ENCODE results near the gene RRP12. TPM values are rescaled to one million over a fixed set of nuclear protein-coding genes. Genes with fewer than 3 reads are reported as not detected.
A peak's percentile ranks its signal among the peaks of the same experiment; 100 is the strongest.

Gene RRP12
- total and polyA plus RNA-seq, 4 donors, result 12.7 to 44.2 (median 21.8) TPM

DNA sequence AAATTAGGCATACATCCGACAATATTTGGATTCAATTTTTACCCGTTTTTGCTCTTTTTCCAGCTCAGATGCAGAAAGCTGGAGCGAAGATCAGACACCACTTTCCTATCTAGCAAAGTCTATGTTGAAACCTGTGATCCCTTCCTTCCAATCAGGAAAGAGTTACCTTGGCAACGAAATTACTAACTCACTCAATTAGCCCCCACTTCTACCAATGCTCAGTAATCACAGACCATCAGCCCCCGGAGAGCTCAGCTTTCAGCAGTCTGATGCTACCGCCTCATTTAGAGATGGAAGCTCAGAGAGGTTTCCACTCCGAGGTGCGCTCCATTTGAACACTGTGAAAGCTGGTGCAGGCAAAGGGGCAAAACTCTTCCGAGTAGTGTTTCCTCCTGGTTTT lies 75.4 kb downstream of the RRP12 start:
- no peak for ATAC-seq (ENCODE audit: insufficient read depth, low FRiP score)
- no peak for DNase-seq
- no peak overlapping the region for H3K9ac ChIP-seq (ENCODE audit: insufficient read depth in 1 of 2, low read length in 2 of 2)
- H3K27ac ChIP-seq (ENCODE audit: low read depth in 1 of 2, low read length in 1 of 2), result no peak overlapping the region
- TF ChIP-seq, protein P1, sequence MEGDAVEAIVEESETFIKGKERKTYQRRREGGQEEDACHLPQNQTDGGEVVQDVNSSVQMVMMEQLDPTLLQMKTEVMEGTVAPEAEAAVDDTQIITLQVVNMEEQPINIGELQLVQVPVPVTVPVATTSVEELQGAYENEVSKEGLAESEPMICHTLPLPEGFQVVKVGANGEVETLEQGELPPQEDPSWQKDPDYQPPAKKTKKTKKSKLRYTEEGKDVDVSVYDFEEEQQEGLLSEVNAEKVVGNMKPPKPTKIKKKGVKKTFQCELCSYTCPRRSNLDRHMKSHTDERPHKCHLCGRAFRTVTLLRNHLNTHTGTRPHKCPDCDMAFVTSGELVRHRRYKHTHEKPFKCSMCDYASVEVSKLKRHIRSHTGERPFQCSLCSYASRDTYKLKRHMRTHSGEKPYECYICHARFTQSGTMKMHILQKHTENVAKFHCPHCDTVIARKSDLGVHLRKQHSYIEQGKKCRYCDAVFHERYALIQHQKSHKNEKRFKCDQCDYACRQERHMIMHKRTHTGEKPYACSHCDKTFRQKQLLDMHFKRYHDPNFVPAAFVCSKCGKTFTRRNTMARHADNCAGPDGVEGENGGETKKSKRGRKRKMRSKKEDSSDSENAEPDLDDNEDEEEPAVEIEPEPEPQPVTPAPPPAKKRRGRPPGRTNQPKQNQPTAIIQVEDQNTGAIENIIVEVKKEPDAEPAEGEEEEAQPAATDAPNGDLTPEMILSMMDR (IDR thresholded peaks at IDR 0.05; ENCODE audit: control extremely low read depth, extremely low read depth), result no peak
- WGBS, 2 donors, result 89% methylated on average over 9 of the region's 9 CpGs
- H3K4me3 ChIP-seq, result no peak overlapping the region
- peaks cover under 1 to 25% (median 7%) of the 10 kb centered on the region in 5 donors for H3K4me1 ChIP-seq (ENCODE audit: control insufficient read depth in 5 of 5, insufficient read depth in 5 of 5, low read length in 5 of 5)
- H3K27me3 ChIP-seq (ENCODE audit: control insufficient read depth in 3 of 3, insufficient read depth in 3 of 3, low read length in 2 of 3), result peaks cover 0 to 16% (median 4%) of the 10 kb centered on the region in 3 donors
- H3K36me3 ChIP-seq (ENCODE audit: control insufficient read depth in 4 of 4, insufficient read depth in 4 of 4, low read length in 4 of 4), result peaks cover 0 to 7% (median 0%) of the 10 kb centered on the region in 4 donors
- no peaks in the 10 kb centered on the region for H3K9me3 ChIP-seq (ENCODE audit: control insufficient read depth in 4 of 4, insufficient read depth in 3 of 4, low read length in 3 of 4)

DNA sequence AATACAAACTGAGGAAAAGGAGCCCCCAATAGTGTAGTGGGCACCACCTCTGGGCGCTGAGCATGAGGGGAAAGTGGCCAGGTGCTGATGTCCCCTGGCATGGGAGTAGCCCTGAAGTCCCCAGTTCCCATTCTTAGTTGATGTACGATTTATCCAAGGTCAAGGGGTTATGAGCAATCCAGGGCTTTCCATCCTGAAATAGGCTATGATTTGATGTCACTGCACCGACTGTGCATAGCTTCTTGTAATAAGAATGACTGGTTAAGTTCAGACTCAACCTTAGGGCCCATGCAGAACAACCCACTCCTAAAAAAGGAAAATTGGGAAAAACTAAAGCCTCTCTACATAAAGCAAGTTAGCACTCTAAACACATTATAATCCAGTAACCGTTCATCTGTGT lies 77.6 kb downstream of the RRP12 start:
- DNase-seq (no peak), ATAC-seq (ENCODE audit: insufficient read depth, low FRiP score) (no peak)
- TF ChIP-seq, protein P1 (IDR thresholded peaks at IDR 0.05; ENCODE audit: control extremely low read depth, extremely low read depth), result no peak
- Histone ChIP-seq H3K9ac (ENCODE audit: insufficient read depth in 1 of 2, low read length in 2 of 2) (no peak overlapping the region), H3K27ac (ENCODE audit: low read depth in 1 of 2, low read length in 1 of 2) (no peak overlapping the region), H3K4me3 (no peak overlapping the region), H3K36me3 (ENCODE audit: control insufficient read depth in 4 of 4, insufficient read depth in 4 of 4, low read length in 4 of 4) (peaks cover 0 to 2% (median 0%) of the 10 kb centered on the region in 4 donors), H3K4me1 (ENCODE audit: control insufficient read depth in 5 of 5, insufficient read depth in 5 of 5, low read length in 5 of 5) (peaks cover 3 to 33% (median 5%) of the 10 kb centered on the region in 5 donors), H3K9me3 (ENCODE audit: control insufficient read depth in 4 of 4, insufficient read depth in 3 of 4, low read length in 3 of 4) (no peaks in the 10 kb centered on the region), H3K27me3 (ENCODE audit: control insufficient read depth in 3 of 3, insufficient read depth in 3 of 3, low read length in 2 of 3) (peaks cover 0 to 20% (median 6%) of the 10 kb centered on the region in 3 donors)
- WGBS, 2 donors, result 90 to 96% methylated on average over 4 of the region's 4 CpGs

DNA sequence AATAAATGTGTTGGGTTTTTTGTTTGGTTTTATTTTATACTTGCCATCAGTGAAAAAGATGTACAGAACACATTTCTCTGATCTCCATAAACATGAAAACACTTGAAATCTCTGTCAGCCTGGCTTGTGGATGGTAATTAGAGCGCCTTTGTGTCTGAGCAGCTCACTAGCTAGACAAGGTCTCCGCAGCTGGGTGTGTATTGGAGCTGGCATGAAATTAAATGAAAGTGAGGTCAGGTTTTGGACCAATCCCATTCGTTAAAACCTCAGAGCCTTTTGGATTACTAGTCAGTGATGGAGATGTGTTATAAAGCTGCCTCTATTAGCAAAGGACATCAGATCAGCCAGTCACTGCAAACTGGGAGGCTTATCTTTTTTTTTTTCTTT lies 79.3 kb downstream of the RRP12 start:
- DNase-seq, result peak in 1 of 3 donors; percentile 20
- Histone ChIP-seq H3K36me3 (ENCODE audit: control insufficient read depth in 4 of 4, insufficient read depth in 4 of 4, low read length in 4 of 4) (no peaks in the 10 kb centered on the region), H3K9me3 (ENCODE audit: control insufficient read depth in 4 of 4, insufficient read depth in 3 of 4, low read length in 3 of 4) (no peaks in the 10 kb centered on the region), H3K27me3 (ENCODE audit: control insufficient read depth in 3 of 3, insufficient read depth in 3 of 3, low read length in 2 of 3) (peaks cover 0 to 24% (median 6%) of the 10 kb centered on the region in 3 donors), H3K9ac (ENCODE audit: insufficient read depth in 1 of 2, low read length in 2 of 2) (no peak overlapping the region), H3K27ac (ENCODE audit: low read depth in 1 of 2, low read length in 1 of 2) (no peak overlapping the region), H3K4me1 (ENCODE audit: control insufficient read depth in 5 of 5, insufficient read depth in 5 of 5, low read length in 5 of 5) (peaks cover 0 to 24% (median 3%) of the 10 kb centered on the region in 5 donors), H3K4me3 (no peak overlapping the region)
- no peak for ATAC-seq (ENCODE audit: insufficient read depth, low FRiP score)
- TF ChIP-seq, protein P1 (IDR thresholded peaks at IDR 0.05; ENCODE audit: control extremely low read depth, extremely low read depth), result no peak
- WGBS, 2 donors, result 88 to 89% methylated on average over 3 of the region's 3 CpGs

Measured in lung (tissue), 12 donors.